Right atrium auricular region (tissue), 2 donors: ENCODE results near the gene MIDN. TPM values are rescaled to one million over a fixed set of nuclear protein-coding genes. Genes with fewer than 3 reads are reported as not detected.
A peak's percentile ranks its signal among the peaks of the same experiment; 100 is the strongest.

Experiments
- DNase-seq: peaks from one replicate; pipeline ENCODE4 v3.0.0-alpha.2; 2019; ENCODE audit warnings: low spot score
- H3K27ac ChIP-seq, 2 donors: fragments of 200-600 bp; sonication (generic); 1 replicate in 1 of 2; 2 replicates in 1 of 2; pipeline ENCODE4 v1.5.1; 2016 to 2019
- H3K27me3 ChIP-seq, 2 donors: fragments of 200-600 bp; sonication (generic); one replicate each; pipeline versions ENCODE4 v1.5.1 to v1.6.0; 2017 to 2019
- H3K36me3 ChIP-seq: fragments of 200-600 bp; sonication (generic); one replicate; pipeline ENCODE4 v1.5.1; 2016
- H3K4me1 ChIP-seq, 2 donors: fragments of 200-600 bp; sonication (generic); one replicate each; pipeline versions ENCODE4 v1.5.1 to v1.6.0; 2017 to 2019
- H3K4me3 ChIP-seq, 2 donors: fragments of 200-600 bp; sonication (generic); 1 replicate in 1 of 2; 2 replicates in 1 of 2; pipeline ENCODE4 v1.5.1; 2017 to 2019; ENCODE audit warnings: mild to moderate bottlenecking in 1 of 2, moderate library complexity in 1 of 2
- H3K9me3 ChIP-seq, 2 donors: fragments of 200-600 bp; sonication (generic); one replicate each; pipeline ENCODE4 v1.5.1; 2019
- total RNA-seq, 2 donors: library from RNA; depleted of rRNA; stranded (reverse); fragments of >200 nt; gene quantifications; one replicate each; pipeline ENCODE4 v1.1.0, GENCODE V29; 2016
- TF ChIP-seq, protein P1 (sequence below), 2 donors: fragments of 200-600 bp; sonication (generic); IDR thresholded peaks; one replicate each; pipeline ENCODE4 v1.5.1; 2019; ENCODE audit warnings: antibody characterized with exemption in 2 of 2

The MIDN gene
- total RNA-seq, 2 donors from 2014 or later: 42.1 to 42.2 TPM

DNA sequence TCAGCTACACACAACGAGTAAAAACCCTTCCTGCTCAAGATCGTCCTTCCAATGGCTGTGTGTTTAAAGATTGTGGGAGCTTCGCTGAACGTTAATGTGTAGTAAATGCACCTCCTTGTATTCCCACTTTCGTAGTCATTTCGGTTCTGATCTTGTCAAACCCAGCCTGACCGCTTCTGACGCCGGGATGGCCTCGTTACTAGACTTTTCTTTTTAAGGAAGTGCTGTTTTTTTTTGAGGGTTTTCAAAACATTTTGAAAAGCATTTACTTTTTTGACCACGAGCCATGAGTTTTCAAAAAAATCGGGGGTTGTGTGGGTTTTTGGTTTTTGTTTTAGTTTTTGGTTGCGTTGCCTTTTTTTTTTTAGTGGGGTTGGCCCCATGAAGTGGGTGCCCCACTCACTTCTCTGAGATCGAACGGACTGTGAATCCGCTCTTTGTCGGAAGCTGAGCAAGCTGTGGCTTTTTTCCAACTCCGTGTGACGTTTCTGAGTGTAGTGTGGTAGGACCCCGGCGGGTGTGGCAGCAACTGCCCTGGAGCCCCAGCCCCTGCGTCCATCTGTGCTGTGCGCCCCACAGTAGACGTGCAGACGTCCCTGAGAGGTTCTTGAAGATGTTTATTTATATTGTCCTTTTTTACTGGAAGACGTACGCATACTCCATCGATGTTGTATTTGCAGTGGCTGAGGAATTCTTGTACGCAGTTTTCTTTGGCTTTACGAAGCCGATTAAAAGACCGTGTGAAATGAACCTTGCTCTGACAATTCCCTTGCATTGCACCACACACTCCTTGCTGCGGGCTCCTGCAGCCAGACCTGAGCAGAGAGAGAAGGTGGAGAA, 24.3 kb downstream of the MIDN start:
- TF ChIP-seq, protein P1, sequence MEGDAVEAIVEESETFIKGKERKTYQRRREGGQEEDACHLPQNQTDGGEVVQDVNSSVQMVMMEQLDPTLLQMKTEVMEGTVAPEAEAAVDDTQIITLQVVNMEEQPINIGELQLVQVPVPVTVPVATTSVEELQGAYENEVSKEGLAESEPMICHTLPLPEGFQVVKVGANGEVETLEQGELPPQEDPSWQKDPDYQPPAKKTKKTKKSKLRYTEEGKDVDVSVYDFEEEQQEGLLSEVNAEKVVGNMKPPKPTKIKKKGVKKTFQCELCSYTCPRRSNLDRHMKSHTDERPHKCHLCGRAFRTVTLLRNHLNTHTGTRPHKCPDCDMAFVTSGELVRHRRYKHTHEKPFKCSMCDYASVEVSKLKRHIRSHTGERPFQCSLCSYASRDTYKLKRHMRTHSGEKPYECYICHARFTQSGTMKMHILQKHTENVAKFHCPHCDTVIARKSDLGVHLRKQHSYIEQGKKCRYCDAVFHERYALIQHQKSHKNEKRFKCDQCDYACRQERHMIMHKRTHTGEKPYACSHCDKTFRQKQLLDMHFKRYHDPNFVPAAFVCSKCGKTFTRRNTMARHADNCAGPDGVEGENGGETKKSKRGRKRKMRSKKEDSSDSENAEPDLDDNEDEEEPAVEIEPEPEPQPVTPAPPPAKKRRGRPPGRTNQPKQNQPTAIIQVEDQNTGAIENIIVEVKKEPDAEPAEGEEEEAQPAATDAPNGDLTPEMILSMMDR (IDR thresholded peaks at IDR 0.05): no peak
- peak overlapping the region; percentile 12 to 96 for H3K27ac ChIP-seq
- H3K27me3 ChIP-seq: no peaks in the 10 kb centered on the region
- H3K4me1 ChIP-seq: peaks cover 0 to 79% of the 10 kb centered on the region in 2 donors
- no peak for DNase-seq
- H3K4me3 ChIP-seq: peak overlapping the region in 1 of 2 donors; percentile 61
- no peaks in the 10 kb centered on the region for H3K9me3 ChIP-seq
- H3K36me3 ChIP-seq: peaks cover 48% of the 10 kb centered on the region

DNA sequence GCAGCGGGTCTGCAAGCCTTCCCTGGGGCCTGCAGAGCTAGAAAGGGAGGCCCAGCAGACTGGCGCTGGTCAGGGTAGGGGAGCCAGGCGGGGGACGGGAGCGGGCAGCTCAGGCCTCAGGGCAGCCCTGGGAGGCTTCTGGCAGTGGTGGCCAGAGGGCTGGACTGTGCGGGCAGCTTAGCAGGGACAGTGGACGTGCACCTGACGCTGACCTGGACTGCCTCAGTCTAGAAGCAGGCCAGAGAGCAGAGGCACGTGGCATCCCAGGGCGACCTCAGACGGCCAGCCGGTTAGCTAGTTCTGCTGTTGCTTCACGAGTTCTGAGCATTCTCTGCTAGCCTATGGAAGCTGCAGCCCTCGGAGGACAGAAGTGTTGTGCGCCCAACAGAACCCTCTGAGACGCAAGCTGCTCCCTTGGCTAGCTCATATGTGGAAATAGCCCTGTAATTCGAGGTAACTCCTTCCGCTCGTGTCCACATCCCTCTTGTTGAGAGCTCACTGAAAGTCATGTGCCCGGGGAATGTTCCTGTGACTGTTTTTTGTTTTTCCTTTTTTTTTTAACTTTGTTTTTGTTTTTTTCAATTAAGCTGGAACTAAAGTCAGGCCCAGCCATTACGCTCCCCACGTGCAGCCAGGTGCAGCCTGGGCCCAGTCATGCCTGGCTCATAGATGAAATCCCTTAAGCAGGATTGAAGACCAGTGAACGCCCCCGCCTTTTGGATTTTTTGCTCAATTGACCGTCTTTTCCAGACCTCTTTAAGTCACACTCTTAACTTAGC, 25.1 kb downstream of the MIDN start:
- TF ChIP-seq, protein P1 (IDR thresholded peaks at IDR 0.05): no peak
- Histone ChIP-seq H3K27ac (peak overlapping the region; percentile 96 to 98), H3K4me3 (no peak overlapping the region), H3K27me3 (no peaks in the 10 kb centered on the region), H3K4me1 (peaks cover 0 to 70% of the 10 kb centered on the region in 2 donors), H3K9me3 (no peaks in the 10 kb centered on the region), H3K36me3 (peaks cover 48% of the 10 kb centered on the region)
- DNase-seq: no peak

DNA sequence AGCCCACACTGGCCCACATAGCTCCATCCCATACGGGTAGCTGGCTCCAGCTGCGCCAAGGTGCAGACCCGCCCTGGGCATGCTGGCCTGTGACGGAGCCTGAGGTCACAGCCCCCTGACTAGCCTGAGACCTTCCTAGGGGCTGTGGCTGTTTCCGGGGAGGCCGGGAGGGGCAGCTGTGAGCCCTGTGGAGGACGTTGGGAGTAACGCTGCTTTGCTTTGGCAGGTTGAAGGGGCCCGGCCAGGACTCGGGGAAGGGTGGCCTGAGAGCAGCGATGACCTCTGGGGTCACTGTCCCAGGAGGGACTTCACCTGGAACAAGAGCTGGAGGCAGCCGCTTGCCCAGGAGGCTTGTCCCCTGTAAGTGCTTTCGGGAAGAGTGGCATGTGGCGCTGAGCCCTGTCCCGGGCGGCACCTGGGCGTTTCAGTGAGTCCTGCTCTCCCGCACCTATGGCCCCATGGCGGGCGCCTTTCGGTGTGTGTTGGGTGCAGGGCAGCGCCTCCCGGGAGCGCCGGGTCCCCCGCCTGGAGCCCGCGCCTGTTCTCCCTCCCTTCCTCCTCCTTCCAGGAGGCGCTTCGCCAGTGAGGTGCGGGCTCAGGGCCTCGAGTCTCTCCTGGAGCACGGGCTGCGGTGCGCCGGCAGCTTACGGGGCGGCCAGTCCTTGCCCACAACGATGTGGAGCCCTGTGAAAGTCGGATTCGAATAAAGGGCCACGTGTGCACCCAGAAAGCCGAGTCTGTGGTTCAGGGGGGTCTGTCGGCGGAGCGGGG, 25.9 kb downstream of the MIDN start:
- peak overlapping the region; percentile 96 to 98 for H3K27ac ChIP-seq
- TF ChIP-seq, protein P1 (IDR thresholded peaks at IDR 0.05): no peak
- H3K36me3 ChIP-seq: peaks cover 55% of the 10 kb centered on the region
- no peaks in the 10 kb centered on the region for H3K27me3 ChIP-seq
- DNase-seq: no peak
- H3K9me3 ChIP-seq: no peaks in the 10 kb centered on the region
- peaks cover 0 to 66% of the 10 kb centered on the region in 2 donors for H3K4me1 ChIP-seq
- peak overlapping the region; percentile 71 to 77 for H3K4me3 ChIP-seq

DNA sequence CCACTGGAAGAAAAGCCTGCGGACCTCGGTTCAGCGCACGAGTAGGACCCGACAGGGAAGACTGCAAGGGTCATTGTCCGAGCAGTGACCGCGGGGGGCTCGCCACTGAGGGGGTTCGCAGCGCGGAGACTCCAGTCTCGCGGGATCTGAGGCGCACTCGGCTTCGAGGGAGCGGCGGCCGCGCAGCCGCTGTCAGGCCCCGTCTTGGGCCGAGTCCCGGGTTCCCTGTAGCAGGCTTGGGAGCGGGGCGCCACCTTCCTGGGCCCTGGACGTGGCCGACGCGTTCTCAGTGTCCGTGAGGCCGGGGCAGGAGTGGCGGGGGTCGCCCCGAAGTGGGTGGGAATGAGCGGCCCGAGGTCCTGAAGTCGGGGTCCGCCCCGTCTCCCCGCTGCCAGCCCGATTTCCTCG, 26.5 kb downstream of the MIDN start:
- peaks cover 0 to 64% of the 10 kb centered on the region in 2 donors for H3K4me1 ChIP-seq
- TF ChIP-seq, protein P1 (IDR thresholded peaks at IDR 0.05): no peak
- H3K27me3 ChIP-seq: no peaks in the 10 kb centered on the region
- DNase-seq: no peak
- H3K36me3 ChIP-seq: peaks cover 57% of the 10 kb centered on the region
- peak overlapping the region; percentile 96 to 98 for H3K27ac ChIP-seq
- H3K9me3 ChIP-seq: no peaks in the 10 kb centered on the region
- peak overlapping the region; percentile 71 to 77 for H3K4me3 ChIP-seq

DNA sequence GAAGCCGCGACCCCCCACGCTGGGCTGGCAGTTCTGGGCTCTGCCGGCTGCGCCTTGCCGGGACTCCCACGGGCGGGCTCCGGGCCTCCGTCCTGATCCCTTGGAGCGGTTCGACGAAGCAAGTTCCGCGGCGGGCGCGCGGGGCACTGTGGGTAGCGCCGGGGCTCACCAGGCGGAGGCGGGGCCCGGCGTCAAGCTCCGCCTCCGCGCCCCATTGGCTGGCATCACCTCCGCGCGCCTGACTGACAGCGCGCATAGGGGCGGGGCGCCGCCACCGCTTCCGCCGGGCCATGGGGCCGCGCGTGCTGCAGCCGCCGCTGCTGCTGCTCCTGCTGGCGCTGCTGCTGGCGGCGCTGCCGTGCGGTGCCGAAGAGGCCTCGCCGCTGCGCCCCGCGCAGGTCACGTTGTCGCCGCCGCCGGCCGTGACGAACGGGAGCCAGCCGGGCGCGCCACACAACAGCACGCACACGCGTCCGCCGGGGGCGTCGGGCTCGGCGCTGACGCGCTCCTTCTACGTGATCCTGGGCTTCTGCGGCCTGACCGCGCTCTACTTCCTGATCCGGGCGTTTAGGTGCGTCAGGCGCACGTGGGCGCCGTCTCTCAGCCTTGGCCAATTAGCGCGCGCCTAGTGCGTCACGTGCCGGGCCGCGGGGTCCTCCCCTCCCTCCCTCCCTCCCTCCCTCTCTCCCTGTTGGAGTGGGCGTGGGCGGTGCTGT, 27.0 kb downstream of the MIDN start, which contains the start of gene FAM174C:
Gene FAM174C (plus strand): TSS at position 271 of the 716 bp plus-strand sequence. CDS start 20 bp downstream, at position 291.
- Histone ChIP-seq H3K9me3 (no peaks in the 10 kb centered on the region), H3K36me3 (peaks cover 57% of the 10 kb centered on the region), H3K4me3 (peak within 1 kb of the TSS; percentile 71 to 77), H3K27me3 (no peaks in the 10 kb centered on the region), H3K27ac (peak within 1 kb of the TSS; percentile 96 to 98), H3K4me1 (peaks cover 0 to 59% of the 10 kb centered on the region in 2 donors)
- peak; percentile 96 for DNase-seq
- TF ChIP-seq, protein P1 (IDR thresholded peaks at IDR 0.05): no peak
